Mammary epithelial cell (primary cell): ENCODE data around the gene GAMT.

Experiments
- EZH2 ChIP-seq: IDR thresholded peaks from 2 replicates; pipeline ENCODE4 v1.6.1; 2012; ENCODE audit warnings: low read length, inconsistent platforms, borderline replicate concordance
- TF ChIP-seq, protein P1 (sequence below), 2 donors: IDR thresholded peaks in 1 of 2; conservative IDR thresholded peaks in 1 of 2; 2 replicates each; pipeline ENCODE4 v1.5.1; 2011 to 2012; ENCODE audit warnings: inconsistent platforms in 2 of 2, low read length in 2 of 2, mild to moderate bottlenecking in 2 of 2, control low read depth in 1 of 2, low read depth in 1 of 2; ENCODE audit not compliant: insufficient read depth in 1 of 2; ENCODE audit errors: extremely low read depth in 1 of 2

DNA sequence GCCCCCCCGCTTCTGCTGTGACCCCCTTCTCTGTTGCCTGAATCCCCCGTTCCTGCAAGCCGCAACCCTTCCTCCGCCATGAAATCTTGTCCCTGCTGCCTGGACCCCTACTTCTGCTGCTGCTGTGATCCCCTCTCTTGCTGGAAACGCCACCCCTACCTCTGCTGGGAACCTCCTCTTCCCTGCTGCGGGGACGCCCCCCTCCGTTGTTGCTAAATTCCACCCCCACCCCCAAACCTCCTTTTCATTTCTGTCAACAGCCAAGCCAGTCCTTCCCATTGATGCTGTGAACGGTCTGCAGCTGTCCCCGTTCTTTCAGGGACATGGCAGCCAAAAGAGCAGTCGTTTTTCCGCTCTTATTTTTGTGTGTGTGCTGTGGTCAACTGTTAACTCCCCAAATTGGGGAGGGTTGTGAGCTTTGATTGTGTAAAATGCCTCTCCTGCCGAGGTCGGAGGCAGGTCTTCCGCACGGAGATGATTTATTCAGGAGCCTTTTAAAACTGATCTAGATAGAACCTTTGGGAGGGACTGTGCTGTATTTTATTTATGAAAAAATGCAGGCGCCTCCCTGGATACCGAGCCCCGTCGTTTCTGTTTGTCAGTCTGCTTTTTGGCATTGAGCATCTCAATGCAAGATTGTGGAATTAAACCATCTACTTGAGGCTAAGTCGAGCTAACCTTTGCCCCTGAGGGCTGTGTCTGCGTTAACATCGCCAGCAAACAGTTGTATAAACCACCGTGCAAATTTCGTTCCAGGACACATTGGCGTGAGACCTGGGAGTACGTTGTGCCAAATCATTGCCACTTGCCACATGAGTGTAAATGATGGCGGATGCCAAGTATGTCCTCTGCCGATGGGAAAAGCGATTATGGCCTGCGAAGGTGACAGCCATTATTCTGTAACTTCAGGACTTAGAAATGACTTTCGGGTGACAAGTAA is 45.5 kb downstream of the GAMT start:
- TF ChIP-seq, protein P1, sequence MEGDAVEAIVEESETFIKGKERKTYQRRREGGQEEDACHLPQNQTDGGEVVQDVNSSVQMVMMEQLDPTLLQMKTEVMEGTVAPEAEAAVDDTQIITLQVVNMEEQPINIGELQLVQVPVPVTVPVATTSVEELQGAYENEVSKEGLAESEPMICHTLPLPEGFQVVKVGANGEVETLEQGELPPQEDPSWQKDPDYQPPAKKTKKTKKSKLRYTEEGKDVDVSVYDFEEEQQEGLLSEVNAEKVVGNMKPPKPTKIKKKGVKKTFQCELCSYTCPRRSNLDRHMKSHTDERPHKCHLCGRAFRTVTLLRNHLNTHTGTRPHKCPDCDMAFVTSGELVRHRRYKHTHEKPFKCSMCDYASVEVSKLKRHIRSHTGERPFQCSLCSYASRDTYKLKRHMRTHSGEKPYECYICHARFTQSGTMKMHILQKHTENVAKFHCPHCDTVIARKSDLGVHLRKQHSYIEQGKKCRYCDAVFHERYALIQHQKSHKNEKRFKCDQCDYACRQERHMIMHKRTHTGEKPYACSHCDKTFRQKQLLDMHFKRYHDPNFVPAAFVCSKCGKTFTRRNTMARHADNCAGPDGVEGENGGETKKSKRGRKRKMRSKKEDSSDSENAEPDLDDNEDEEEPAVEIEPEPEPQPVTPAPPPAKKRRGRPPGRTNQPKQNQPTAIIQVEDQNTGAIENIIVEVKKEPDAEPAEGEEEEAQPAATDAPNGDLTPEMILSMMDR (conservative IDR thresholded peaks at IDR 0.05 in 1 of 2, IDR thresholded peaks at IDR 0.05 in 1 of 2; ENCODE audit: extremely low read depth in 1 of 2, insufficient read depth in 1 of 2, low read depth in 1 of 2, low read length in 2 of 2) = no peak
- no peak for TF ChIP-seq EZH2
